SK-N-MC (cell line): ENCODE measurements around the gene FADS1.

Source experiments
- DNase-seq: peaks from one replicate; pipeline ENCODE4 v3.0.0-alpha.2; 2011; ENCODE audit warnings: low read depth, low spot score
- H3K27ac ChIP-seq: fragments of 200-600 bp; sonication (generic); 2 replicates; pipeline ENCODE4 v1.5.1; 2016; ENCODE audit warnings: mixed run types
- H3K36me3 ChIP-seq: fragments of 200-600 bp; sonication (generic); 2 replicates; pipeline ENCODE4 v1.6.1; 2017; ENCODE audit warnings: antibody characterized with exemption, low read length, mixed read lengths; ENCODE audit not compliant: insufficient read depth
- H3K4me3 ChIP-seq: fragments of 200-600 bp; sonication (generic); 2 replicates; pipeline ENCODE4 v1.5.1; 2016
- H3K9ac ChIP-seq: fragments of 200-600 bp; sonication (generic); 2 replicates; pipeline ENCODE4 v1.8.0; 2017; ENCODE audit warnings: mixed run types, mixed read lengths; ENCODE audit not compliant: insufficient read length
- H3K9me3 ChIP-seq: fragments of 200-600 bp; sonication (generic); 2 replicates; pipeline ENCODE4 v1.6.1; 2017; ENCODE audit warnings: low read depth, mild to moderate bottlenecking, antibody characterized with exemption, low read length, moderate library complexity, mixed read lengths
- EZH2 ChIP-seq: fragments of 200-600 bp; sonication (generic); IDR thresholded peaks from one replicate; pipeline ENCODE4 v1.6.1; 2017; ENCODE audit warnings: antibody characterized with exemption
- FOXP2 ChIP-seq: optimal IDR thresholded peaks from 2 replicates; pipeline ENCODE3; 2011; ENCODE audit warnings: mild to moderate bottlenecking, moderate library complexity; ENCODE audit not compliant: insufficient read depth; ENCODE audit errors: extremely low read length, control extremely low read depth
- POLR2AphosphoS5 ChIP-seq: IDR thresholded peaks from 2 replicates; pipeline ENCODE4 v1.6.1; 2012; ENCODE audit warnings: mild to moderate bottlenecking, low read depth, low read length, borderline replicate concordance

The FADS1 gene

DNA sequence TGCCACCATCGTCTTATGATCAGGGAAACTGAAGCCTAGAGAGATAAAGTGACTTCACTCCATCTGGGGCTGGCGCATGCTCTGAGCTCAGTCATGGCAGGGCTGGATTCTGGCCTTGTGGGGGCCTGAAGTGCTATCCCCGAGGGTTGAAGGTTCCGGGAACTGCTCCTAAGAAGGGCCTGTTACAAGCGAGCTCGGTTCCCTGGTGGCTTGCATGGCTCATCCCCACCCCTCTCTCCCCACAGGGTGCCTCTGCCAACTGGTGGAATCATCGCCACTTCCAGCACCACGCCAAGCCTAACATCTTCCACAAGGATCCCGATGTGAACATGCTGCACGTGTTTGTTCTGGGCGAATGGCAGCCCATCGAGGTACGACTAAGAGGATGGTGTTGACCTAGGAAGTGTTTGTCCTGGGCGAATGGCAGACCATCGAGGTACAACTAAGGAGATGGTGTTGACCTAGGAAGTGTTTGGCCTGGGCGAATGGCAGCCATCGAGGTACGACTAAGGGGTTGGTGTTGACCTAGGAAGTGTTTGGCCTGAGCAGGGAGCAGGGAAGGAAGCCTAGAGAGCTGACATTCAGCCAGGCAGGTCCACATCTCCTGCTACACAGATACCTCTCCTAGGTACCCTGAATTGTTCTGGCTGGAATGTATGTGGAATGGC is 31.2 kb upstream of the FADS1 start:
- Histone ChIP-seq H3K9ac (no peak overlapping the region), H3K27ac (peak overlapping the region; percentile 54; the same call in 1 of the 2 replicates), H3K4me3 (no peak overlapping the region), H3K36me3 (peaks cover 98% of the 10 kb centered on the region), H3K9me3 (no peaks in the 10 kb centered on the region)
- TF ChIP-seq POLR2AphosphoS5 (no peak; the same call in 1 of the 2 replicates), FOXP2 (no peak), EZH2 (no peak)
- DNase-seq: no peak

DNA sequence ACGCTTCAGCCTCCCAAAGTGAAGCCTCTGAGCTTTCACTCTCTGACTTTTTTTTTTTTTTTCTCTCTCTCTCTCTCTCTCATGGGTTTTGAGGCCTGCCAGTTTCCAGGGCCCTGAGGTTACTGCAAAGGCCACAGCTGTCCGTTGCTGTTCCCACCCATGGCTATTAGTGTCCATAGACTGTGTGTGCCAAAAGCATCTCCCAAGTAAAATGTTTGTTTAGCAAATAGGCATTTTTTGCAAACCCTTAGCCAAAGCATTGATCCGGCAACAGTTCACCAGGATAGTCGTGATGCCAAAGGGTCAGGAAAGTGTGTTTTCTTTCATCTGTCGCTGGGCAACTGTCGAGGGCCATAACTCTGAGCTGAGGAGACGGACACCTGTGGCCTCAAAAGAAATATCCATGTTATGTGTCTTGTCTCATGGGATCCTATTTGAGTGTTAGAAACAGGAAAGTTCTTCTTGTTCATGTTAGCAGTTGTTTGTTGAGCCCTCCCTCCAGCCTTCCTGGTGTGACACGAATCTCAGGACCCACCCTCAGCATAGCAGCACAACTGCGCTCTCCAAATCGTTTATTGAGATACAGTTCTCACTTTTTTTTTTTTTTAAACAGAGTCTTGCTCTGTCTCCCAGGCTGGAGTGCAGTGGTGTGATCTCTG is 29.7 kb upstream of the FADS1 start:
- Histone ChIP-seq H3K27ac (peak overlapping the region; percentile 68; the same call in 1 of the 2 replicates), H3K36me3 (peaks cover 100% of the 10 kb centered on the region), H3K9me3 (no peaks in the 10 kb centered on the region), H3K9ac (no peak overlapping the region), H3K4me3 (no peak overlapping the region)
- DNase-seq: no peak
- TF ChIP-seq FOXP2 (no peak), EZH2 (no peak), POLR2AphosphoS5 (no peak)

- no peak overlapping the region for H3K9ac ChIP-seq
- no peak for DNase-seq
- peaks cover 100% of the 10 kb centered on the region for H3K36me3 ChIP-seq
- TF ChIP-seq FOXP2: no peak
- no peak for TF ChIP-seq EZH2
- TF ChIP-seq POLR2AphosphoS5: no peak
- H3K4me3 ChIP-seq: no peak overlapping the region
- H3K27ac ChIP-seq: peak overlapping the region; percentile 68
- H3K9me3 ChIP-seq: no peaks in the 10 kb centered on the region
Measured at GRCh38 chr11:61844909-61845565, 28.2 kb upstream of the FADS1 start.

GRCh38 chr11:61842528-61842820 is 25.7 kb upstream of the FADS1 start:
- DNase-seq: no peak
- TF ChIP-seq EZH2 (no peak), POLR2AphosphoS5 (no peak), FOXP2 (no peak)
- H3K9ac ChIP-seq: no peak overlapping the region
- peaks cover 100% of the 10 kb centered on the region for H3K36me3 ChIP-seq
- no peak overlapping the region for H3K4me3 ChIP-seq
- 0 out of 2 replicates have a peak overlapping the region, but pooled peaks have one; percentile 19 for H3K27ac ChIP-seq
- no peaks in the 10 kb centered on the region for H3K9me3 ChIP-seq

DNA sequence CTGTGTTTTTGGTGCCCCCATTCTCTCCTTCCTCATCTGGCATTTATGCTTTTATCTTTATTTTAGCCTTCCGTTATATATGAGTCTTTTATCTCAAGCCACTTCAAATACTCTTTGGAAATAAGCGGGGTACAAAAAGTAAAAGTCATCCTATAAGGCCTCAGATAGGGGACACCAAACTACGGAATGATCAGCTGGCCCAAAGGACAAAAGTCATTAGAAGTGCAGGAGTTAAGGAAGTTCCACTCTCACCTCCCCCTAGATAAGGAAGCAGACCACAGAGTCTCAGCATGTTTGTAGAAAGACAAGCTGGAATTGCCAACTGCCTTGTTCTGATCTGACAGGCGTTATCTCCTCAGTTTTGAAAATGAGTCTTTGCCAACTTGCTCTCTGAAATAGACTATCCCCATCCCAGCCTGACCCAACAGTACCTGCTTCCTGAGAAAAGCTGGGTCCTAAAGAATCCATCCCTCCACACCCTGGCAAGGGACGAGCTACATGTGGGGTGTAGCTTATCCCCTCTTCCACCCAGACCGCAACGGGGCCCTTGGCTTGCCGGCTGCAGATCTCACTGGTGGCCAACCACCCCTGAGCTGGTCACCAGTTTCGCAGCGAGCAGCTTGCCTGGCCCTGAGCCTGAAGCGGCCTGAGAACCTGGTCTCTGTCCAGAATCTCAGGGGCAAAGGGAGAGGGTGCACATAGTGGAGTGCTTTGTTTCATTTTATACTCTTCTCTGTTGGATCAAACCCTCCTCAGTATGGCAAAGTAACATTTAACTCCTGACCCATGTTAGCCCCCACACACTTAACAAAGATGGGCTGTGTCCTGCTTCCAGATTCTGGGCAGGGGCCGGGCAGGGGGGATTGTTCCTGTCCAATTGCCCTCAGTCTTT is 25.1 kb upstream of the FADS1 start:
- Histone ChIP-seq H3K9ac (no peak overlapping the region), H3K9me3 (no peaks in the 10 kb centered on the region), H3K4me3 (no peak overlapping the region), H3K27ac (0 out of 2 replicates have a peak overlapping the region, but pooled peaks have one; percentile 19), H3K36me3 (peaks cover 100% of the 10 kb centered on the region)
- DNase-seq: no peak
- no peak for TF ChIP-seq POLR2AphosphoS5
- TF ChIP-seq EZH2: no peak
- no peak for TF ChIP-seq FOXP2

GRCh38 chr11:61840371-61840770 is 23.6 kb upstream of the FADS1 start:
- no peak overlapping the region for H3K27ac ChIP-seq
- H3K36me3 ChIP-seq: peaks cover 96% of the 10 kb centered on the region
- TF ChIP-seq POLR2AphosphoS5: no peak
- TF ChIP-seq FOXP2: no peak
- no peak for TF ChIP-seq EZH2

GRCh38 chr11:61839742-61840141 is 22.9 kb upstream of the FADS1 start:
- Histone ChIP-seq H3K36me3 (peaks cover 90% of the 10 kb centered on the region), H3K4me3 (no peak overlapping the region), H3K9ac (no peak overlapping the region), H3K9me3 (no peaks in the 10 kb centered on the region), H3K27ac (no peak overlapping the region)
- DNase-seq: no peak
- TF ChIP-seq EZH2: no peak

More at GRCh38 chr11:61840371-61840770, 23.6 kb upstream of the FADS1 start:
- DNase-seq: no peak
- Histone ChIP-seq H3K9me3 (no peaks in the 10 kb centered on the region), H3K9ac (no peak overlapping the region), H3K4me3 (no peak overlapping the region)

- Histone ChIP-seq H3K4me3 (no peak overlapping the region), H3K27ac (no peak overlapping the region), H3K36me3 (peaks cover 83% of the 10 kb centered on the region), H3K9ac (no peak overlapping the region), H3K9me3 (no peaks in the 10 kb centered on the region)
- TF ChIP-seq FOXP2 (no peak), EZH2 (no peak), POLR2AphosphoS5 (no peak)
- DNase-seq: no peak
Measured at GRCh38 chr11:61838921-61839320, 22.1 kb upstream of the FADS1 start.
